Head of caudate nucleus (tissue), 42 donors: ENCODE results near the gene ATXN1.
"Not testable (repeated sequence)": the region's sequence is repeated elsewhere in the genome, so short reads cannot be mapped to it uniquely, and the experiment has no call there.

Experiments
- DNase-seq, 42 donors: peaks; one replicate each; pipeline versions ENCODE4 v3.0.0 to v3.0.0-alpha.2; 2020 to 2021; ENCODE audit warnings: mixed read lengths in 7 of 42
- intact Hi-C: fragments of 100-400 bp; cut with DNase I; formaldehyde crosslinking; loops from one replicate; pipeline ENCODE4 v1.15.0; 2022

ATXN1 gene

DNA sequence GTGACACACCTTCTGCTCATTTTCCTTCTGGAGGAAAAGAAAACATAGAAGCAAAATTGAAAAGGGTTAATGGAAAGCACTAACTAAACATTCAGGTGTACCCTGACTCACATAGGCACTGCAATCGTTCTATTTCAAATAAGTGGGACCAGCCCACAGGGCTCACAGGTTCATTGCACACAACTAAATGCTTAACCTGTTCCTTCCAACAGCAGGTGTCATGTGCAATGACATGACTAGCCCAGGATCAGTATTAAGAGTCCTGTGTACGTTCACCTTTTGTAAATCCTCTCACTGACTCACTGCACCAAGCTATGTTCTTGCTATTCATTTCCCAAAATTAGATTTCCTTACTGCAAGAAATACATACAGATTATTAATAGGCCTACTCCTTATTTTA lies 371.6 kb downstream of the ATXN1 start:
- intact Hi-C loops = no loop called here
- no peak for DNase-seq

DNA sequence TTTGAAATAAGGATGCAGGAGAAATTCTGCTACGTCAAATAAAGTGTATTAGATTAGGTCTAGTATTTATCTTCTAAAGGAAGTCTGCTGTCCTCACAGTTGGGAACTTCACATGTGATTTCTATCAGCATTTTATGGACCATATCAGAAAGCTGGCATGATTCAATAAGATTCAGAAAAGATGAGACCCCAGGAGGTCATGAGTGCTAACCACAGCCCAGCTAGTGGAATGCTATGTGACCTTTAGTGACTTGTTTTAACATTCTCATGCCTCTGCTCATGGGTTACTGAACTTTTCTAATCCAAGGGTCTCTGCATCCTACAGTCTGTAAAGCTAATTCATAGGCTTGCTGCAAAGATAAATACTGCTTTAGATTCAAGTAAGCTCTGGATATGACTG lies 372.8 kb downstream of the ATXN1 start:
- intact Hi-C loops = no loop called here
- no peak for DNase-seq

DNA sequence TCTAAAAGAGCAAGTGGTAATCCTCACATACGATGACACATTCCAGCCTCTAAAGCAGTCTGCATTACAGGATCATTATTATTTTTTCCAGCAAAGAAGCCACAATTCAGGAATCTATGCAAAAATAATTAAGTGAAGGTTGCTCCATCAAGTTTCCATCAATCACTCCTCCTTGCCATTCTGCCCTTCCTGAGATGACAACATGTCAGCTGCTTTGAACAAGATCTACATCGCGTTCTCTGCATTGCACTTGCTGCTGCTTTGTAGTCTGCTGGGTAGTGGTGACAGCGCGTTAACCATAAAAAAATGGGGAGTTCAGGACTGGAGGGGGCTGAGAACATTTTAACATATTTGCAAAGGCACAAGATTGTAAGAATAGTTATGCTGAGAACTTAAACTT lies 375.2 kb downstream of the ATXN1 start:
- intact Hi-C loops = no loop called here
- peak in 30 of 42 donors; percentile 11 to 87 (median 55) for DNase-seq

GRCh38 chr6:16383607-16384206 lies 377.6 kb downstream of the ATXN1 start:
- intact Hi-C loops = no loop called here
- no peak for DNase-seq

DNA sequence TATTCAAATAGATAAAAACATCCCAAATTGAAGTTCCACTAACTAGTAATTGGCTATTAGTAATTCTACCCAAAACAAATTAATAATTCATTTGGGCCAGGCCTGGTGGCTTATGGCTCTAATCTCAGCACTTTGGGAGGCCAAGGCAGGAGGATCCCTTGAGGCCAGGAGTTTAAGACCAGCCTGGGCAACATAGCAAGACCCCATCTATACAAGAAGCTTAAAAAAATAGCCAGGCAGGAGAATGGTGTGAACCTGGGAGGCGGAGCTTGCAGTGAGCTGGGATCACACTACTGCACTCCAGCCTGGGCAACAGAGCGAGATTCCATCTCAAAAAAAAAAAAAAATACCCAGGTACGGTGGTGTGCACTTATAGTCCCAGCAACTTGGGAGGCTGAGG lies 379.3 kb downstream of the ATXN1 start:
- DNase-seq, intact Hi-C loops: not testable (repeated sequence)

DNA sequence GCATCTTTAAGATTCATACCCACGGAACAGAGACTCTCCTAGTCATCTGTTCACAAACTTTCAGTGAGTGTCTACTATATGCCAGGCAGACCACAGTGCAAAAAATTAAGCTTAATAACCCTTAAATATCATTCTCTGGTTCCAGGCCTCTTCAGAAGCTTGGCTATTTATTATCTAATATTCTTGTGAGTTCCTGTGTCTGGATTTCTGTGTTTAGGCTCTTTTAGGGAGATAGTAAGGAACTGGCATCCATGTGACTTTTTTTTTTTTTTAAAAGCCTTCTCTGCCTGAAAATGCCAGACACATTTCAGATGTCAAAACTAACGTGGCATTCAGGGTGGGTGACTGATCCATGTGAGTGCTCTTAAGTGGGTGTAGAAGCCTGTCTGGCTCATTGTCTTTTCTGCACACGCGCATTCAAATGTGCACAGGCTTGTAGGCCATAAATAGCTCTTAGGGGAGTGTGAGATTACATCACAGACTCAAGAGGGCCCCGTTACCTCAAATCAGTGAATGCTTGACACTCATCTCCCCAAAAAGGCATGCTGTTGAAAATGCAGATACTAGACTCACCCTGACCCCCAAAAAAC lies 380.9 kb downstream of the ATXN1 start:
- intact Hi-C loops = no loop called here

GRCh38 chr6:16378360-16378759 lies 382.9 kb downstream of the ATXN1 start:
- DNase-seq, intact Hi-C loops: not testable (repeated sequence)

More for the DNA sequence above, 380.9 kb downstream of the ATXN1 start:
- peak in 41 of 42 donors; percentile 24 to 90 (median 65) for DNase-seq

GRCh38 chr6:16377470-16377869 lies 383.8 kb downstream of the ATXN1 start:
- peak in 12 of 42 donors; percentile 20 to 64 (median 47) for DNase-seq
- intact Hi-C loops = no loop called here

GRCh38 chr6:16375843-16376242 lies 385.4 kb downstream of the ATXN1 start:
- peak in 3 of 42 donors; percentile 29 to 60 (median 53) for DNase-seq
- intact Hi-C loops = no loop called here

GRCh38 chr6:16375206-16375605 lies 386.1 kb downstream of the ATXN1 start:
- intact Hi-C loops = no loop called here
- no peak for DNase-seq

DNA sequence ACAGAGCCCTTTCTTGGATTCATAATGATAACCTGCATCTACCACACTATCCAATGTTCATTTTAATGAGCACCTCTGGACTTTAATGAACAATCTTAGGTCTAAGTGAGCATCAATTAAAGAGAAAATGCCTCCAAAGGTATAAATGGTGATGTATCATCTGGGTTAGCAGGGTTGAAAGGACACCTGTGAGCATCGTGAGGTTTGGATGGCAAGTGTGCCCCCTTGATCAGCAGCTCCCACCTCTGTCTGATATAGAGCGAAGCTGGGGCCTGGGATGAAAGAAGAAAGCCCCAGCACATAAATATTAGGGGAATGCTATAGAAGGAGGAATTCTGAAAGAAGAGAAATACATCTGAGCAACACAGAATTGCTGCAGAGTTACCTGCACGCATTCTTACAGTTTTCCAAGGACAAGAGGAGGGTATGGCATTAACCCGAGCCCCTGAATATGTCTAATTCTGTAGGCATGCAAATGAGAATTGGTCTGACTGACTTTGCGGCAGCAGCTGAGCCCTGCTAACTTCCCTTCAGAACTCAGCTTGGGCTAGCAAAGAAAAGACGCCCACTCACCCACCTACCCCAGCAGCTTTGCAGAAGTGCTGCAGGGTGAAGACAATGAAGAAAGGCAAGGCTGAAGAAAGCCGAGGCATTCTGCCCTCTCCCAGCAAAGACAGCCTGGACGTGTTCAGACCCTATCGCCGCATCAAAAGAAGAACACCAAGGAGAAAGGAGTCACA lies 386.6 kb downstream of the ATXN1 start:
- peak in 41 of 42 donors; percentile 20 to 87 (median 60) for DNase-seq
- intact Hi-C loops = no loop called here

GRCh38 chr6:16374016-16374415 lies 387.2 kb downstream of the ATXN1 start:
- intact Hi-C loops = no loop called here
- no peak for DNase-seq

- DNase-seq = no peak
- intact Hi-C loops = no loop called here
These were observed 389.1 kb downstream of the ATXN1 start for GRCh38 chr6:16372029-16372776.

DNA sequence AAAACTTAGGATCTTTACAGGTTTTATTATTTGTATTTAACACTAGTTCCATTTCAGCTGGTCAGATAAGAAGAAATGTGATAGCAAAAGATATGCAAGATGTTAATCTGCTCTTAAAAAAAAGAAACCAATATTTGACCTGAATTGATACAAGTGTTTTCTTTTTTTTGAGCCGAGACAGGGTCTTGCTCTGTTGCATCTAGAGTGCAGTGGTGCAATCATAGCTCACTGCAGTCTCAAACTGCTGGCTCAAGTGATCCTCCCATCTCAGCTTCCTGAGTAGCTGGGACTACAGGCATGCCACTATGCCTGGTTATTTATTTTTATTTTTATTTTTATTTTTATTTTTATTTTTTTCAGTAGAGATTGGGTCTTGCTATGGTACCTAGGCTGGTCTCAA lies 389.9 kb downstream of the ATXN1 start:
- intact Hi-C loops = no loop called here
- no peak for DNase-seq

GRCh38 chr6:16370943-16371342 lies 390.3 kb downstream of the ATXN1 start:
- intact Hi-C loops = no loop called here
- no peak for DNase-seq

GRCh38 chr6:16369989-16370388 lies 391.3 kb downstream of the ATXN1 start:
- intact Hi-C loops = no loop called here
- DNase-seq = no peak

- no peak for DNase-seq
- intact Hi-C loops = no loop called here
These were observed 392.0 kb downstream of the ATXN1 start for GRCh38 chr6:16369140-16369745.

GRCh38 chr6:16367571-16367970 lies 393.7 kb downstream of the ATXN1 start:
- no peak for DNase-seq
- intact Hi-C loops = no loop called here

GRCh38 chr6:16363749-16364148 lies 397.5 kb downstream of the ATXN1 start:
- peak in 1 of 42 donors; percentile 2 for DNase-seq
- intact Hi-C loops = no loop called here
